ENCODE results near the gene CEP128. TPM values are rescaled to one million over a fixed set of nuclear protein-coding genes. Genes with fewer than 3 reads are reported as not detected.

CEP128 gene
- polyA plus RNA-seq, 6 donors from 2014 or later = 1.5 to 5.1 (median 2.7) TPM

- H3K4me1 Mint-ChIP-seq = no peaks in the 10 kb centered on the region
Measured at GRCh38 chr14:80494769-80495168, 446.8 kb downstream of the CEP128 start.

GRCh38 chr14:80493620-80494019 lies 447.9 kb downstream of the CEP128 start:
- H3K9me3 Mint-ChIP-seq = no peaks in the 10 kb centered on the region
- no peak overlapping the region for H3K4me3 Mint-ChIP-seq
- H3K27me3 Mint-ChIP-seq = no peaks in the 10 kb centered on the region
- no peaks in the 10 kb centered on the region for H3K36me3 Mint-ChIP-seq
- DNase-seq = no peak
- H3K4me1 Mint-ChIP-seq = no peaks in the 10 kb centered on the region
- no peak overlapping the region for H3K27ac Mint-ChIP-seq
- no peak for ATAC-seq (ENCODE audit: low read depth in 2 of 2)

More at GRCh38 chr14:80494769-80495168, 446.8 kb downstream of the CEP128 start:
- DNase-seq (no peak), ATAC-seq (ENCODE audit: low read depth in 2 of 2) (no peak)
- Mint-ChIP-seq H3K27ac (no peak overlapping the region), H3K9me3 (no peaks in the 10 kb centered on the region), H3K4me3 (no peak overlapping the region), H3K27me3 (no peaks in the 10 kb centered on the region), H3K36me3 (no peaks in the 10 kb centered on the region)

- DNase-seq (no peak), ATAC-seq (ENCODE audit: low read depth in 2 of 2) (no peak)
- no peaks in the 10 kb centered on the region for H3K27me3 Mint-ChIP-seq
- H3K4me3 Mint-ChIP-seq = no peak overlapping the region
- H3K9me3 Mint-ChIP-seq = peaks cover 0 to 5% (median 0%) of the 10 kb centered on the region in 7 donors
- H3K4me1 Mint-ChIP-seq = no peaks in the 10 kb centered on the region
- H3K36me3 Mint-ChIP-seq = no peaks in the 10 kb centered on the region
- H3K27ac Mint-ChIP-seq = no peak overlapping the region
Measured at GRCh38 chr14:80491650-80492049, 449.9 kb downstream of the CEP128 start.

- no peaks in the 10 kb centered on the region for H3K36me3 Mint-ChIP-seq
- H3K4me3 Mint-ChIP-seq = no peak overlapping the region
- peaks cover 0 to 5% (median 0%) of the 10 kb centered on the region in 7 donors for H3K9me3 Mint-ChIP-seq
- no peaks in the 10 kb centered on the region for H3K4me1 Mint-ChIP-seq
- no peak for ATAC-seq (ENCODE audit: low read depth in 2 of 2)
- no peaks in the 10 kb centered on the region for H3K27me3 Mint-ChIP-seq
- no peak for DNase-seq
- H3K27ac Mint-ChIP-seq = no peak overlapping the region
Measured at GRCh38 chr14:80491131-80491530, 450.4 kb downstream of the CEP128 start.

GRCh38 chr14:80489513-80489912 lies 452.0 kb downstream of the CEP128 start:
- H3K4me3 Mint-ChIP-seq = no peak overlapping the region
- ATAC-seq (ENCODE audit: low read depth in 2 of 2) (no peak), DNase-seq (no peak)
- H3K9me3 Mint-ChIP-seq = peaks cover 0 to 5% (median 2%) of the 10 kb centered on the region in 7 donors
- H3K27me3 Mint-ChIP-seq = no peaks in the 10 kb centered on the region
- H3K36me3 Mint-ChIP-seq = no peaks in the 10 kb centered on the region
- no peaks in the 10 kb centered on the region for H3K4me1 Mint-ChIP-seq
- H3K27ac Mint-ChIP-seq = no peak overlapping the region

GRCh38 chr14:80485764-80486163 lies 455.8 kb downstream of the CEP128 start:
- no peaks in the 10 kb centered on the region for H3K36me3 Mint-ChIP-seq
- no peak for DNase-seq
- no peak overlapping the region for H3K4me3 Mint-ChIP-seq
- H3K4me1 Mint-ChIP-seq = no peaks in the 10 kb centered on the region
- H3K27me3 Mint-ChIP-seq = no peaks in the 10 kb centered on the region
- no peak overlapping the region for H3K27ac Mint-ChIP-seq
- no peak for ATAC-seq (ENCODE audit: low read depth in 2 of 2)
- peaks cover 0 to 5% (median 2%) of the 10 kb centered on the region in 7 donors for H3K9me3 Mint-ChIP-seq

- Mint-ChIP-seq H3K4me3 (no peak overlapping the region), H3K9me3 (peaks cover 0 to 5% (median 2%) of the 10 kb centered on the region in 7 donors), H3K27me3 (no peaks in the 10 kb centered on the region), H3K27ac (no peak overlapping the region), H3K36me3 (no peaks in the 10 kb centered on the region), H3K4me1 (no peaks in the 10 kb centered on the region)
- no peak for DNase-seq
- ATAC-seq (ENCODE audit: low read depth in 2 of 2) = no peak
Measured at GRCh38 chr14:80483331-80483730, 458.2 kb downstream of the CEP128 start.

- H3K4me1 Mint-ChIP-seq = no peaks in the 10 kb centered on the region
- peaks cover 10 to 12% of the 10 kb centered on the region in 2 donors for H3K36me3 Mint-ChIP-seq
- DNase-seq (no peak), ATAC-seq (ENCODE audit: low read depth in 2 of 2) (no peak)
- H3K27me3 Mint-ChIP-seq = no peaks in the 10 kb centered on the region
- H3K9me3 Mint-ChIP-seq = peaks cover 12 to 32% (median 21%) of the 10 kb centered on the region in 7 donors
- no peak overlapping the region for H3K27ac Mint-ChIP-seq
- H3K4me3 Mint-ChIP-seq = no peak overlapping the region
Measured at GRCh38 chr14:80477388-80478160, 464.0 kb downstream of the CEP128 start.

GRCh38 chr14:80475074-80475473 lies 466.5 kb downstream of the CEP128 start:
- Mint-ChIP-seq H3K4me3 (no peak overlapping the region), H3K36me3 (peaks cover 10 to 12% of the 10 kb centered on the region in 2 donors), H3K4me1 (no peaks in the 10 kb centered on the region), H3K27ac (no peak overlapping the region), H3K27me3 (no peaks in the 10 kb centered on the region), H3K9me3 (peaks cover 13 to 46% (median 33%) of the 10 kb centered on the region in 7 donors)
- ATAC-seq (ENCODE audit: low read depth in 2 of 2) (no peak), DNase-seq (no peak)

- ATAC-seq (ENCODE audit: low read depth in 2 of 2) = no peak
- Mint-ChIP-seq H3K27me3 (no peaks in the 10 kb centered on the region), H3K36me3 (no peaks in the 10 kb centered on the region), H3K9me3 (peaks cover 7 to 33% (median 20%) of the 10 kb centered on the region in 7 donors), H3K27ac (no peak overlapping the region), H3K4me3 (no peak overlapping the region), H3K4me1 (no peaks in the 10 kb centered on the region)
- no peak for DNase-seq
Measured at GRCh38 chr14:80468331-80469122, 473.0 kb downstream of the CEP128 start.

- DNase-seq (no peak), ATAC-seq (ENCODE audit: low read depth in 2 of 2) (no peak)
- Mint-ChIP-seq H3K4me1 (no peaks in the 10 kb centered on the region), H3K4me3 (no peak overlapping the region), H3K27ac (no peak overlapping the region), H3K27me3 (no peaks in the 10 kb centered on the region), H3K9me3 (peaks cover 0 to 9% (median 4%) of the 10 kb centered on the region in 7 donors), H3K36me3 (no peaks in the 10 kb centered on the region)
Measured at GRCh38 chr14:80465546-80466220, 475.9 kb downstream of the CEP128 start.

- Mint-ChIP-seq H3K4me1 (no peaks in the 10 kb centered on the region), H3K27ac (no peak overlapping the region), H3K9me3 (peaks cover 0 to 9% (median 4%) of the 10 kb centered on the region in 7 donors), H3K27me3 (no peaks in the 10 kb centered on the region), H3K36me3 (no peaks in the 10 kb centered on the region), H3K4me3 (no peak overlapping the region)
- DNase-seq (no peak), ATAC-seq (ENCODE audit: low read depth in 2 of 2) (no peak)
Measured at GRCh38 chr14:80464531-80465149, 476.9 kb downstream of the CEP128 start.

- H3K4me3 Mint-ChIP-seq = no peak overlapping the region
- no peak overlapping the region for H3K27ac Mint-ChIP-seq
- peaks cover 0 to 7% of the 10 kb centered on the region in 2 donors for H3K36me3 Mint-ChIP-seq
- no peak for ATAC-seq (ENCODE audit: low read depth in 2 of 2)
- no peak for DNase-seq
- H3K9me3 Mint-ChIP-seq = peaks cover 5 to 19% (median 10%) of the 10 kb centered on the region in 7 donors
- H3K27me3 Mint-ChIP-seq = no peaks in the 10 kb centered on the region
- no peaks in the 10 kb centered on the region for H3K4me1 Mint-ChIP-seq
Measured at GRCh38 chr14:80456209-80456608, 485.3 kb downstream of the CEP128 start.
